HG02885 (cell line): ENCODE data around the gene GLT8D1.
A peak's percentile ranks its signal among the peaks of the same experiment; 100 is the strongest.
"Not testable (repeated sequence)": the region's sequence is repeated elsewhere in the genome, so short reads cannot be mapped to it uniquely, and the experiment has no call there.

ENCODE experiments used
- ATAC-seq: cut with Tn5 transposase; IDR thresholded peaks from one replicate; pipeline ENCODE4 v1.9.1; 2021; ENCODE audit warnings: mild to moderate bottlenecking; ENCODE audit not compliant: unreplicated experiment, poor library complexity

The GLT8D1 gene

DNA sequence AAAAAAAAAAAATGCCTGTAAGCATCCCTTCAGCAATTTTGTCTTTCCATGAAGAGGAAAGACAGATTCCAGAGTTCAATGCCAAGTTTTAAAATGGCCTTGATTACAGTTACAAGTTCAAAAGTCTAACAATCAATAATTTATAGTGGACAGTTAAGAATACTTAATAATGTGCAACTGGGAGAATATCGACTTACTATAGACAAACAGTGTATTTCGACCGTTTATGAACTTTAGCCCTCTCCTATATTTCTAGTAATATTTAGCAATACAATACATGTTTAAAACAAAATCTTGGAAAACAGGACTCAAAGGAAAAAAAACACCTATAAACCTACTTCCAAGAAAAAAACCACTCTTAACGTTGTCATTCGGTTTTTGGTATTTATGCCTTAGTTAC, 21.4 kb downstream of the GLT8D1 start:
- no peak for ATAC-seq

DNA sequence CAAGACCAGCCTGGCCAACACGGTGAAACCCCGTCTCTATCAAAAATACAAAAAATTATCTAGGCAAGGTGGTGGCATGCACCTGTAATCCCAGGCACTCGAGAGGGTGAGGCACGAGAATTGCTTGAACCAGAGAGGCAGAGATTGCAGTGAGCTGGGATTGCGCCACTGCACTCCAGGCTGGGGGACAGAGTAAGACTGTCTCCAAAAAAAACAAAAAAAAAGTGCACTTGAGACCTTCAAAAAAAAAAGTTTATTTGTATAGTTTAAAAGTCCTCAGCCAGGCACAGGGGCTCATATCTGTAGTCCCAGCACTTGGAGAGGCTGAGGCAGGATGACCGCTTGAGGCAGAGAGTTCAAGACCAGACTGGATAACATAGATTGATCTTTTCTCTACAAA, 22.0 kb downstream of the GLT8D1 start:
- no peak for ATAC-seq

- no peak for ATAC-seq
These were observed 23.6 kb downstream of the GLT8D1 start for GRCh38 chr3:52682016-52682415.

DNA sequence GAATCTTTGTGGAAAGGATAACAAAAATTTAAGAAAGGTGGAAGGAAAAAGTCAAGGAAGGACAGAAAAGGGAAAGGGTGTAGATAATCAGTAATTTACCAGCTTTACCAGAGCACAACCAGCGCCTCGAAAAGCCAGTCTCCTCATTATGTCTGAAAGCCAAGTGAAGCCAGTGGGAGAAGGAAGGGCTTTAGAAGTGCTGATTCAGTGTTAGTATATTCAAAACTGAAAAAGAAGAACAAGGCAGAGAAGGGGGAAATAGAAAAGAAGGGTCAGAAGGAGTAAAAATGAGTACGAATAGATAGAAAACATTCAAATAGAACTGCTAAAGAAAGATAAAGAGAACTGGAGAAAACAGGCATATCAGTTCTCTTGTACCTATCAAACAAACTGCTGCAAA, 24.0 kb downstream of the GLT8D1 start:
- no peak for ATAC-seq

DNA sequence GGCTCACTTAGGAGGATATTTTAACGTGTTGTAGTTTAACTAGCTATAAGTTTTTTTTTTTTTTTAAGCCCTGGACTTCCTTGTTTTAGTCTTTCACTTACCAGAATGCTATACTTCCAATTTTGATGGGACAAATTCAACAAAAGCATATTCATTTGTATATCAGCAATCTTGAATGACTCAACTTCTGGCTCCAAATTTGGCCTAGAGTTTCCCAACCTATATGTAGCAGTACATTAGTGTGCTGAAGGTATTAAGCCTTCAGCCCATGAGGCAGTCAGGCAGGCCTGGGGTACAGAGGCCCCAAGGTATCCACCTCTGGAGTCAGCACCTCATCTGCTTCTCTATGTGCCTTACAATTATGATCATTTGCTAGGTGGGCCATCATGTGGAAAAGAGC, 25.8 kb downstream of the GLT8D1 start:
- ATAC-seq = no peak

DNA sequence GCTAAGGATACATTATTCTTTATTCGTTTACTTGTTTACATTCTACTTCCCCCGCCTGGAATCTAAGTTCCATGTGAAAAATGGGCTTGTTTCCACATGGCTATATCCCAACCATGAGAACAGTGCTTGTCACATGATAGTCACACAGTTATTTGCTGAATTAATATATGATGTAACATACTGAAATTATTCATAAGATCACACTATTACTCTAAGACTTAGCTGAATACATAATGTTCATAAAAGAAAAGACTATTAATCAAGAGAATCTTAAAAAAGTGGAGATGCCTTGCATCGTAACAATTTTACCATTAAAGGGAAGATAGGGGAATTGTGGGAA, 26.4 kb downstream of the GLT8D1 start:
- no peak for ATAC-seq

DNA sequence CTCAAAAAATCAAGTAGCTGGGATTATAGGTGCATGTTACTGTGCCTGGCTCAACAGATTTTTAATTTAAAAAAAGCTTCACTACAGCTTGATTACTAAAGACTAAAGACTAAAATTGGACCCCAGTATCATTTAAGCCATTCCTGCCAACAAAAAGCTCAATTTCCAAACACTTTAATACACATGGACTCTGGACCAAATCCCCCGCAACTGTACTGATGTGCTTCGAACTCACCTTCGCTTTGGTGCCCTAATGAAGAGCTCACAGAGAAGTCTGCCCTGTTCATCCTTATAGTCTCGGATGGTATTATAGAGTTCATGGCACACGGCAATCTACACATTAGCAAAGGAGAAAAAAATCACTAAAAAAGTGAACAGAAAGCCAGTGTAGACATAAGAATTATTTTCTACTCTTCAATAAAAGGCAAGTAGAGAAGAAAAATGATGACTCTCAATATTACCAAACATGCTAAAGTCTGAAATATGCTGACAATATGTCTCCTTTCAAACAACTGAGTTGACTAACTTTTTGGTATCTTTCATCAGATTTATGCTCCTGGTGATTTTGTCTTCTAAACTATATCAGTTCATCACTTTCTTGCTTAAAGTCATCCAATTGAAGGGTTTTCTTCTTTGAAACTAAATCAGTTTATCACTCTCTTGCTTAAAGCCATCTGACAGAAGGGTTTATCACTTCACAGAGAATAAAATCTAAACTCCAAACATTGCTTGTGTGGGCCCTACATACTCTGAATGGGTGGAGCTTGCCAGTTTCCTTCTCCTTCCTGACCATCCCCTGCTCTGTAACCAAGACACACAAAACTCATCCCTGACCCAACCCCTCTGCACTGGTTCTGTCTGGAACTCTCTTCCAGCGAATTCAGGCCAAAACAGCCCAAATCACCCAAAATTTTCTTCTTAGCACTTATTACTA, 27.1 kb downstream of the GLT8D1 start:
- no peak for ATAC-seq

DNA sequence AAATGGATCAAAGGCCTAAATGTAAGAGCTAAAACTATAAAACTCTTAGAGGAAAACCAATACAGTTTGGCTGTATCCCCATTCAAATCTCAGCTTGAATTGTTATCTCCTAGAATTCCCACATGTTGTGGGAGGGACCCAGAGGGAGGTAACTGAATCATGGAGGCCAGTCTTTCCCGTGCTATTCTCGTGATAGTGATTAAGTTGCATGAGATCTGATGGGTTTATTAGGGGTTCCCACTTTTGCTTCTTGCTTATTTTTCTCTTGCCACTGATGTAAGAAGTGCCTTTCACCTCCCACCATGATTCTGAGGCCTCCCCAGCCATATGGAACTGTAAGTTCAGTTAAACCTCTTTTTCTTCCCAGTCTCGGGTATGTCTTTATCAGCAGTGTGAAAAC, 29.4 kb downstream of the GLT8D1 start:
- not testable (repeated sequence) for ATAC-seq

DNA sequence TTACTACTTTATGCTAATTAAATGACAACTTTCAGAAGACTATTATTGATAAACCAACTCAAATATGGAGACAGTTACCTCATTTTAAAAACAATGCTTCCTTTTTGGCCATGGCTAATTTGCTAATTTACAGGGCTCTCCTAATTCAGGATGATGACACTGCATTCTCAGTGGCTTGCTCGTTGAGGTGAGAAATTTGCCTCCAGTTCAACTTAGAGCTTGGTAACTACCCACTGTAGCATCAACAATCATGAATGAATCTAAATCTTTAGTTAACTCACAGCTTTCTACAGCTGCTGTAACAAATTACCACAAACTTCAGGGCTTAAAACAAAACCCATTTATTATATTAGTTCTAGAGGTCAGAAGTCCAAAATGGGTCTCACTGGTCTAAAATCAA, 33.9 kb downstream of the GLT8D1 start:
- no peak for ATAC-seq

GRCh38 chr3:52670621-52671521, 34.7 kb downstream of the GLT8D1 start:
- ATAC-seq = peak; percentile 81

GRCh38 chr3:52663098-52663497, 42.5 kb downstream of the GLT8D1 start:
- ATAC-seq = no peak

- no peak for ATAC-seq
These were observed 45.5 kb downstream of the GLT8D1 start for GRCh38 chr3:52660046-52660445.

GRCh38 chr3:52655895-52656294, 49.7 kb downstream of the GLT8D1 start:
- ATAC-seq = no peak

DNA sequence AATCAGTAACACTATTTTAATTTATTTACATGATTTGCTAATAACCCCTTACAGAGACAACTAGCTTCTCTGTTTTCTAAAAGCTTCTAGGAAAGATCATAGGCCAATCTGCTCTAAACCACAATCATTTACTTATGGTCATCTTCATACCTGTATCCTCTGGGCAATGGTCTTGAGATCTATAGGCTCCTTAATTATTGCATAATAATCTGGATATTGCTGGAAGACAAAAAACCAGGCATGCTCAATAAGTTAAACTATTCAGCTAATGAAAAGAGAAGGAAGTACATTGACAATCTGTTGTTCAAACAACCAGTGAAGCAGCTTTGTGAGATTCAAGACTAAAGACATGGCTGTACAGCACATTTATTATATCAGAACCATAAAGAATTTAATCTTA, 54.0 kb downstream of the GLT8D1 start:
- ATAC-seq = no peak

DNA sequence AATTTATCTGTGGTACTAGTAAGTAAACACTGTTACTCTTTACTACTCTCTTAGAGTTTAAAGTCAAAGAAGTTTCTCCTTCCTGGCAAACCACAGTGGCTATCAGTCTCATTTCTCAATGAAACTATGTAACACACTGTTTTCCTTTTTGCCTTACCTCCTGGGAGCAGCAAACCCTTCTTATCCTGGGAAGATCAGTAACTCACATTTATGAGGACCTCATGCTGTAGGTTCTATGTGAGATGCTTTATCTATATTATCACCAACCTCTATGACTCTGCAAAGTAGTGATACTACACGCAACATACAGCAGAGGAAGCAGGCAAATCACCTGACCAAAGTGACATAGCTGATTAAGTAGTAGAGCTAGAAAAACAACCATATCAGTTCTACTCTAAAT, 55.2 kb downstream of the GLT8D1 start:
- no peak for ATAC-seq

- no peak for ATAC-seq
These were observed 56.0 kb downstream of the GLT8D1 start for GRCh38 chr3:52649461-52650210.

- ATAC-seq = no peak
These were observed 60.0 kb downstream of the GLT8D1 start for GRCh38 chr3:52645549-52645948.
